Left renal cortex interstitium (tissue), 4 donors: ENCODE data around the gene PCDHGA1. TPM values are rescaled to one million over a fixed set of nuclear protein-coding genes. Genes with fewer than 3 reads are reported as not detected.
"Not testable (repeated sequence)": the region's sequence is repeated elsewhere in the genome, so short reads cannot be mapped to it uniquely, and the experiment has no call there.

Experiments
- DNase-seq, 4 donors: peaks; one replicate each; pipeline ENCODE4 v3.0.0-alpha.2; 2013; ENCODE audit warnings: low read depth in 4 of 4, low spot score in 2 of 4, missing footprints in 1 of 4
- polyA plus RNA-seq, 4 donors: library from polyadenylated mRNA; unstranded; fragments of 120-200 nt; gene quantifications; one replicate each; pipeline ENCODE4 v1.2.1, GENCODE V29; 2013; ENCODE audit not compliant: insufficient read length in 4 of 4

PCDHGA1 gene
- polyA plus RNA-seq: 1 to 10 TPM in 3 of 4 donors, under 1 TPM in 1; 0.93 to 1.0 (median 1.0) TPM

DNA sequence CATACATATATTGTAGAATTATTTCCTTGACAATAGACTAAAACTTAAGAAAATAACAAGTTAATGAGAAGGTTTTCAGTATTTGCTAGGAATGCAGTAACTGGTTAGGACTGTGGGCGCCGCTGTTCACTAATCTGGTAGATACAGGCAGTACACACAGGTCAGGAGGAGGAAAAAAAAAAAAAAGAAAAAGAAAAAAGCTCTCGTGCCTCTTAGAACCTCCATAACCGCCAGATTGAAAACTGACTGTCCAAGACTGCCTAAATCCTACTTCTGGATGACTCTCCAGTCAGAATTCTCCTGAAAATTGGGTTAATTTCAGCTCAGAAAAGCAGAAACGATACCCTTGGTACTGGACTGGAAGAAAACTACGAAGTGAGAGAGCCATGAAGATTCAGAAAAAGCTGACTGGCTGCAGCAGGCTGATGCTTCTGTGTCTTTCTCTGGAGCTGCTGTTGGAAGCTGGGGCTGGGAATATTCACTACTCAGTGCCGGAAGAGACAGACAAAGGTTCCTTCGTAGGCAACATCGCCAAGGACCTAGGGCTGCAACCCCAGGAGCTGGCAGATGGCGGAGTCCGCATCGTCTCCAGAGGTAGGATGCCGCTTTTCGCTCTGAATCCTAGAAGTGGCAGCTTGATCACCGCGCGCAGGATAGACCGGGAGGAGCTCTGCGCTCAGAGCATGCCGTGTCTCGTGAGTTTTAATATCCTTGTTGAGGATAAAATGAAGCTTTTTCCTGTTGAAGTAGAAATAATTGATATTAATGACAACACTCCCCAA is at the start of gene PCDHGA1:
PCDHGA1 (plus strand) TSS at position 216 of the 782 bp plus-strand sequence.
- no peak for DNase-seq

DNA sequence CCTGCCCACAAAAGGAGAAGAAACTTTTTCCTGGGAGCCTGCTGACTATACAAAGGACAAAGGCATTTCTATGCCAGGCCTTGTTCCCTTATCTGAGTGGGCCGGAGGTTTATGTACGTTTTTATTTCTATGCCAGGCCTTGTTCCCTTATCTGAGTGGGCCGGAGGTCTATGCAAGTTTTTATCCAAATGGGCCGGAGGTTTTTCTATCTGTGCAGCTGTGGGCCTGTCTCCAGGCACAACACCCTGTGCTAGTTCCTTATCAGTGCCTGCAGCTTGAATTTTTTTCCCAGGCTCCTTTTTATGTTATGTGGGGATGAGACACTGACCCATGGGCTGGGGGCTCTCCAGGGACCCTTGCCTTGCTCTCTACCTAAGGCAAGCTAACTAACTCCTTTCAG is 31.9 kb upstream of the PCDHGA1 start:
- no peak for DNase-seq

DNA sequence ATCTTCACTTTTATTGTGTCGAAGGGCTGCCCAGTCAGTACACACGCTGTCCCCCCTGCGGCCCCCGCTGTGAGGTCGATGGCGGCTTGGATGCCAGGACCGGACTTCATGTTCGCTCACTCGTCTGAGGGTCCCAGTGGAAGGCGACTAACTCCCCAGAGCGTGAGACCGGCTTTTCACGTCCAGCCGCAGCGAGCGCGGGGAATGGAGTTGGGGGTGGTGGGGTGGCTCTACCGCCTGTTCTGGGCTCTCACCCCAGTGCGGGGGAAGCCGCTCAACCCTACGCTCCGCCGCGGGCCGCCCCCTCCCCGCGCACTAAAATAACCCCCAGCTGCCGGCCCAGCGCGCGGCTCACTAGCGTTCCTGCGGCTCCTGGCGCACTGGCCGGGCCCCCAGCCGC is 26.6 kb upstream of the PCDHGA1 start, which contains the start of gene SLC25A2:
SLC25A2 (minus strand) TSS at position 294 of the 400 bp plus-strand sequence; CDS start at position 110, 184 bp downstream.
- no peak for DNase-seq

DNA sequence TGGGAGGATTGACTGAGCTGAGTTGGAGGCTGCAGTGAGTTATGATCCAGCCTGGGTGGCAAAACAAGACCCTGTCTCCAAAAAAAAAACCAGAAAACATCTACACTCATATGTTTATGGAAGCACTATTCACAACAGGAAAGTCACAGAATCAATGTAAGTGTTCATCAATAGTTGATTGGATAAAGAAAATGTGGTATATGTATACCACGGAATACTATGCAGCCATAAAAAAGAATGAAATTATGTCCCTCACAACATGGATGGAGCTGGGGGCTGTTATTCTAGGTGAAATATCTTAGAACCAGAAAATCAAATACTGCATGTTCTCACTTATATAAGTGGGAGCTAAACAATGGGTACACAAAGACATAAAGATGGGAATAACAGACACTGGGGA is 23.7 kb upstream of the PCDHGA1 start:
- DNase-seq: no peak

DNA sequence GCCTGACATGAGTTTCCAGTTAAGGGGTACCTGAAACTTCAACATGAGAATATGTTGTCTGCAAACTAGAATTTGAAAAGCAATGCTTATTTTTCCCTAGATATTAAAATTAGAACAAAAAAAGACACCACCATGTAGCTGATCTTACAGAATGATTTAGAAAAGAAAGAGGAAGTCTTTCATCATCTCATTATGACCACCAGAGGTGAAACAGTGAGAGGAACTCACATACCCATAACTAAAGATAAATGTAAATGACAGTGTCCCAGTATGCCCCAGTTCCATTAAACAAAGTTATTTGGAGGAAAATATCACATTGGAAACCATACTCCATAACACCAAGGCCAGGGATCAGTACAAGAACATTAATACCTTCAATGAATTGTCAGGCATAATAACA is 16.6 kb upstream of the PCDHGA1 start:
- no peak for DNase-seq

DNA sequence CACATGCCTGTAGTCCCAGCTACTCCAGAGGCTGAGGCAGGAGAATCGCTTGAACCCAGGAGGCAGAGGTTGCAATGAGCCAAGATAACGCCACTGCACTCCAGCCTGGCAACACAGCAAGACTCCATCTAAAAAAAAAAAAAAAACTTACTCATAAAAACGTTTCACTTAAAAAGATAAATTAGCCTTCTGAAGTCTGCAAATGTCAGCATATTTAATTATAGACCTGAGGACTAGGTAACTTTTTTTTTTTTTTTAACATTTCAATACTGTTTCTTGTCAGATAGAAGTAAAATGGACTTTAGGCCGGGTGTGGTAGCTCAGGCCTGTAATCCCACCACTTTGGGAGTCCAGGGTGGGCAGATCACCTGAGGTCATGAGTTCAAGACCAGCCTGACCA is 13.4 kb upstream of the PCDHGA1 start:
- not testable (repeated sequence) for DNase-seq

DNA sequence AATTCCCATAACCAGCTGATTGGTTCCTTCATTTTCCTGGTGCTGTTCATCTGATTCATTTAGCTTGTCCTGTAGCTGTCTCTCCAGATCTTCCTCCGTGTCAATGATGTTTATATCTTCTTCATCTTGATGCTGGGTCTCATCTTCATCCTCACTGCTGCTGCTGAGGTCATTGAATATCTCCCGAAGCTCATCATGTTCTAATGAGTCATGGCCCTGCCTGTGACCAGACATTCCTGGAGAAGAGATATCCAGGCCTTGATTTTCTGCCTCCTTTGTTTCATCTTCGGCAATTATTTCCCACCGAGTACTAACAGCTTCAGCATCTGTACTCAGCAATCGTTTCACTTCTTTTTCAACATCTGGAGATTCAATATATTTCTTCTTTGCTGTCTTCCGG is 11.1 kb upstream of the PCDHGA1 start:
- DNase-seq: no peak

DNA sequence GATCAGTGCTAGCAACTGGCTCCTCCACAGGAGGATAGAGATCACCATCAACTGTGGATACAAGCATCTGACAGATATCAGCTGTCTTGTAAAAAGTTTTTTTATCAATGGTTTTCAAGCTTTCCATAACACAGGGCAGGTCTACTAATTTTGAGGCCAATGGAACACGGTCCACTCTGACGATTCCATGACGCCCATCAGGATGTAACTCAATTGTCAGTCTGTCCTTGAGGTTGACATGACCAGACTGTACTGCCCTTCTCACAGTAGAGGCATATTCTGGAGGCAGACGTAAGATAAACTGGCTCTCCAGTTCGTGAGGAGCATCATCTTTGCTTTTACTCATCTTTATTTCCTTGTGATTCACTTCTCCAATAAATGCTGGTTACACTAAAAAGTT is 10.6 kb upstream of the PCDHGA1 start:
- DNase-seq: no peak

DNA sequence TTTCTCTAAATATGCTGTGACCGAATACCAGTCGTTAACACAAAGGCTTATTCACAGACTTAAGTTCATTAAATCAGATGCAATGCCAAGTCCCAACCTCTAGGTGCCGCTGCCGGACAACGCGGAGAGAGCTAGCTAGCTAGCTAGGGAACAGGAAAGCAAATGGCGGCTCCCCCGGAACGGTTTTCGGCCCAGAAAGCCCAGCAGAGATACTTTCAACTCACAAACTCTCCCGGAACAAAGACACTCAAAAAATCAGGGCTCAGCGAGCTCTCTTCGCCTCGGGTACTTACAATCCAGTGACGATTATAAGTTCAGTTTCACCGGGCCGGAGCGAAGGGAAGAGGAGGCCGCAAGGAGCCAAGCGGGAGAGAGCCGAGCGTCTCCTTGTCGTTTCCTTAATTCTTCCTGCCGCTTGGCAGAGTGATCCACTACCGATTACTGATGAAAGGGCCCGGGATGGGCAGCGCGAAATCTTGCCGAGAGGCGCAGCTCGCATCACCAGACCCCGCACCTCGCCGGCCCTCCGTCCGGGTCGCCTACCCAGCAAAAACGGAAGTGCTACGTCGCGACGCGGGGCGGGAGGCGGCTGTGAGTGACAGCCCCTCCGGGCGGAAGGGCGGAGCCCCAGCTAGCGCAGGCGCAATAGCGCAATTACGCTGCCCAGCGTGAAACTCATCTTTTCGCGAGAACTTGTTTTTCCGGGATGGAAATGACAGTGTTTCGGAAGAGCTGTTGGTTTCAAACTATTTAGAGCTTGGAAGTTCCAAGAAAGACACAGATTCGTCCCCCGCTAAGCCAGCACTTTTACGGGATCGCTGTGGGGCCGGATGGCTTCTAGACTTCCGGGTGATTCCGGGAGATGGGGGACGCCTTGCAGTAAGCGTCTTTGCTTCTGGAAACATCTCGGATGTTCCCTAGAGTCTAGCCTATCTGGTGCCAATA is 9.8 kb upstream of the PCDHGA1 start, which contains the start of gene TAF7:
TAF7 (minus strand) TSS at position 560 of the 945 bp plus-strand sequence. CDS start 740 bp downstream, outside the sequence.
- peak; percentile 90 to 93 (median 91) for DNase-seq

DNA sequence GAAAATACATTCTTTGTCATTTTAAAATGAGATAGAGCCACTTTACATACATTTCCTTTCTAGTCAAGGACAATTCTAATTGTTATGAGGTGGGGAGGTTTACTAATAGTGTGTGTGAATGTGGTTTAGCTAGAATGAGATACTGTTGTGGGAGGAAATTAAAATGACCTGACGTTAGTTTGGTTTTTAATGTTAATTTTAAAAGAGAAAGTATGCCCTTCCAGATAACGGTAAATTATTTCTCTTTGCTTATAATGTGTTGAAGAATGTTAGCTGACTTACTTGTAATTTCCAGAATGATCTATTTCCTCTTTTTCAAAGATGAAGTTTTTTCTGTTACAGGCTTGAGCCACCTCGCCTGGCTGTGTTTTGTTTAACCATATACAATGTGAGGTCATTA is 8.1 kb upstream of the PCDHGA1 start:
- DNase-seq: no peak

DNA sequence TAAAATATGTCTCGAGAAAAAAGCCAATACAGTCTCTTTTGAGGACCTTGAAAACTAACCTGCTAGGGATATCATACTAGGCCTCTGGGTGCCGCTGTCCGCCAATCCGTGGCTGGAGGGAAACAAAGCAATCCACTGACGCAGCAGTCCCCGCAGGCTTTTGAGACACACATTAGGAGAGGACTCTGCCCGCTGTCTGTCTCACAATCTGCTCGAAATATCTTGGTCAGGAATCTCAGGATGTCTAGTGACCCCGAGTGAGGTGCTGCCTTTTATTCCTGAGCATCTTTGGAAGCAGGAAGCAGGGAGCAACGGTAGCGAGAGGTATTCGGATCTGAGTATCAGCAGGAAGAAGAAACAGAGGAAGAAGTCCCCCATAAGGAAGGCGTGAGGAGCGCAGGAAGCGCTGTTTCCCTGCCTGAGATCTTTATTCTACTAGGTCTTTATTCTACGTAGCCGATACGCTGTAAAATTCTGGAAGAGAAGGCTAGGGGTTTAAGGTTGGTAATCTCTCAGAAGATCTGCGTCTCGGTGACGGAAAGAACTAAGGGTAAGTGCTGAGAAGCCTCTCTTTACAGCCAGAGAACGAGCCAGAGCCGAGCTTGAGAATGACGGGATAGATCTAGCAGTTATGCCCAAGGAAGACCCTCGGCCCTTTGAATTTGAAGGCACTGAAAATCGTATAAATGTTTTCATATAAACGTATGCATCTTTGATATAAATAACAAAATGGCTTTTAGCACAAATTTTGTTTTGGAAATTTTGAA is 4.0 kb upstream of the PCDHGA1 start:
- DNase-seq: peak in 1 of 4 donors; percentile 26

DNA sequence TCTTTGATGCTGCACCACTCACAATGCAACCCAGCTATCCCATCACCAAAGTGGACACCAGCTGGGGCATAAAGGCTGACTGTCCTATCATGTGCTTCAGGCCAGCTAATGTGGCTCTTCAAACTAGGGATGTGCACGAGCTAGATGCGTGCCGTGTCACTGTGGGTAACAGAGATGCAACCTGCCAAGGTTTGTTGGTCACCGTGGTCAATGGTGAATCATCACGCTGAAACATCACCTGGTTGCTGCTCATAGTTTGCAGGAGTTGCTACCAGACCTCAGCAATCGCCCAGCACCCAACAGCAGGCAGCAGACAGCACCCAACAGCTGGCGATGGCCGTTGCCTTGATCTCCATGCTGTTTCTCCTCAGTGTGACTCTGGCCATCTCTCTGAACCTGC is 2.1 kb upstream of the PCDHGA1 start:
- no peak for DNase-seq

DNA sequence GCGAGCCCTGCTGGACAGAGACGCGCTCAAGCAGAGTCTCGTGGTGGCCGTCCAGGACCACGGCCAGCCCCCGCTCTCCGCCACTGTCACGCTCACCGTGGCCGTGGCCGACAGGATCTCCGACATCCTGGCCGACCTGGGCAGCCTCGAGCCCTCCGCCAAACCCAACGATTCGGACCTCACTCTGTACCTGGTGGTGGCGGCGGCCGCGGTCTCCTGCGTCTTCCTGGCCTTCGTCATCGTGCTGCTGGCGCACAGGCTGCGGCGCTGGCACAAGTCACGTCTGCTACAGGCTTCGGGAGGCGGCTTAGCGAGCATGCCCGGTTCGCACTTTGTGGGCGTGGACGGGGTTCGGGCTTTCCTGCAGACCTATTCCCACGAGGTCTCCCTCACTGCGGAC is 2.3 kb downstream of the PCDHGA1 start:
- DNase-seq: not testable (repeated sequence)

DNA sequence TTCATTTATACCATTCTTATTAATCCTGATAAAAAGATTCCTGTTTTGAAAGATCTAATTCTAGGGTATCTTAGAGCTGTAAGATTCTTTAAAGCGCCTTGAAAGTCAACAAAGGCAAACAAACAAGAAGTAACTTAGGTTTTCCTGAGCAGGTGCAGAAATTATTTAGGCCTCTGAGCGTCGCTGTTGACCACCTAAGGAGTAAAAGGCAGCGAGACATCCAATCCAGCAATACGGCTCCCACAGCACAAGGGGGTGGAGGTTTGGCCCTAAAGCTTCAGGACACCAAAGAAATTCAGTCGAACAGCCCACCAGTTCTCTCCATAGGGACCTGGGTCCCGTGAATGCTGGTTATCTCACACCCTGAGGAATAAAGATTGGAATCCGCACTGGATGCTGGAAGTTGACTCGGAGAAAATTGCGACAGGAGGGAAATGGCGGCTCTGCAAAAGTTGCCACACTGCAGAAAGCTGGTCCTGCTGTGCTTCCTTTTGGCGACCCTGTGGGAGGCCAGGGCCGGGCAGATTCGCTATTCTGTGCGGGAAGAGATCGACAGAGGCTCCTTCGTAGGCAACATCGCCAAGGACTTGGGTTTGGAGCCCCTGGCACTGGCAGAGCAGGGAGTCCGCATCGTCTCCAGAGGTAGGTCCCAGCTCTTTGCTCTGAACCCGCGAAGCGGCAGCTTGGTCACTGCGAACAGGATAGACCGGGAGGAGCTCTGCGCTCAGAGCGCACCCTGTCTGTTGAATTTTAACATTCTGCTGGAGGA is 8.4 kb downstream of the PCDHGA1 start, which contains the start of gene PCDHGA2:
PCDHGA2 (plus strand) TSS at position 223 of the 769 bp plus-strand sequence.
- DNase-seq: no peak

DNA sequence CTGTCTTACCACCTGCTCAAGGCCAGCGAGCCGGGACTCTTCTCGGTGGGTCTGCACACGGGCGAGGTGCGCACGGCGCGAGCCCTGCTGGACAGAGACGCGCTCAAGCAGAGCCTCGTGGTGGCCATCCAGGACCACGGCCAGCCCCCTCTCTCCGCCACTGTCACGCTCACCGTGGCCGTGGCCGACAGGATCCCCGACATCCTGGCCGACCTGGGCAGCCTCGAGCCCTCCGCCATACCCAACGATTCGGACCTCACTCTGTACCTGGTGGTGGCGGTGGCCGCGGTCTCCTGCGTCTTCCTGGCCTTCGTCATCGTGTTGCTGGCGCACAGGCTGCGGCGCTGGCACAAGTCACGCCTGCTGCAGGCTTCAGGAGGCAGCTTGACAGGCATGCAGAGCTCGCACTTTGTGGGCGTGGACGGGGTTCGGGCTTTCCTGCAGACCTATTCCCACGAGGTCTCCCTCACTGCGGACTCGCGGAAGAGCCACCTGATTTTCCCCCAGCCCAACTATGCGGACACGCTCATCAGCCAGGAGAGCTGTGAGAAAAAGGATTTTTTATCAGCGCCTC is 10.6 kb downstream of the PCDHGA1 start:
- DNase-seq: not testable (repeated sequence)

DNA sequence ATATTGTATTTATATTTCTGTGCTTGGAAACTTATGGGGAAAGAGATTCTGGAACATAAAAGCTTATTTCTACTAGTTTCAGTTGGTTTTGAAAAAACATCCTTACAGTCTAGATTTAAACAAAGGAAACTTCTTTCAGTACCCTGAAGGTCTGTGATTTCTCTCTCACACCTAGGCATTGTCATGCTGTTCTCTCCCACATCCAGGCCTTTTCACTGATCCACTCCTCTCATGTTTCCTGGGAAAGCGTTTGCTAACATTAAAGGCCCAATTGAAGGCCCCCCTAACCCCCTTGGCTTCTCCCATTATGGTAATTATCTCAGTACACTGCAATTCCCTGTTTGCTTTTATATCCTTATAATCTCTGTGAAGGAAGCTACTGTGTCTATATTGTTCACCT is 12.5 kb downstream of the PCDHGA1 start:
- DNase-seq: no peak

DNA sequence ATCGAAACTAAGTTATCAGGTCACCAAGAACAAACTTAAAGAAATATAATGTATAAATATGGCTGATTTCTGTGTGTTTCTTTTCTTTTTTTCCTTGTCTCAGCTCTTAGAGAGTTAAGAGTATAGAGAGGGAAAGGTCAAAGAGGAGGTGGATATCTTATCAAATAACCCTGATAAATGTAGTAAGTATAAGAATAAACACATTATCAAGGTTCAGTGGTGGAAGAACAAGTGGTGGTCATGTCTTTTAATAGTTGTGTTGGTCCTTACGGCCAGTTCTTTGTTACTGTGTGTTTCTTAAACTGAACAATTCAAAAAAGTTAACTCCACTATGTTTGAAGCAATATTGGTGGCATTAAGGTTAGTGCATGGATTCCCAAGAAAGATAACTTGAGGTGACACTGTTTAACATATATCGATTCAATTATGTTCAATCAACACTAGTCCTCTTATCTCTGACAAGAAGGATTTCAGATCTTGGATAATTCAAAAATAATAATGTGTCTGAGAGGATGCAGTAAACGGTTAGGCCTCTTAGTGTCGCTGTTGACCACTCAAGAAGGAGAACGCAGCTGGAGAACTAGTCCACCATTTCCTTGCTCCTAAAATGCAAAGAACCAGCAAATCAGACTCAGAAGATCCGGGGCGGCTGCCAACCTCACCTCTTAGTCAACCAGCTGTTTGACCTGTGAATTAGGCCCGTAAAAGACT is 13.1 kb downstream of the PCDHGA1 start, which contains the start of gene PCDHGA3:
PCDHGA3 (plus strand) TSS at position 588 of the 711 bp plus-strand sequence. CDS start 205 bp downstream, outside the sequence.
- DNase-seq: no peak

DNA sequence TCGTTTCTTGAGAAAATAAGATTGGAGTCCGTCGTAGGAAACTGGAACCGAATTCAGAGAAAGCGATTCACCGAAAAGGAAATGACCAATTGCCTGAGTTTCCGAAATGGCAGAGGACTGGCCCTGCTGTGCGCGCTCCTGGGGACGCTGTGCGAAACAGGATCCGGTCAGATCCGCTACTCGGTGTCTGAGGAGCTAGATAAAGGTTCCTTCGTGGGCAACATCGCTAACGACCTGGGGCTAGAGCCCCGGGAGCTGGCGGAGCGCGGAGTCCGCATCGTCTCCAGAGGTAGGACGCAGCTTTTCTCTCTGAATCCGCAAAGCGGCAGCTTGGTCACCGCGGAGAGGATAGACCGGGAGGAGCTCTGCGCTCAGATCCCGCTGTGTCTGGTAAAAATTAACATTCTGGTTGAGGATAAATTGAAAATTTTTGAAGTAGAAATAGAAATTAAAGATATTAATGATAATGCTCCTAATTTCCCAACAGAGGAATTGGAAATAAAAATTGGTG is 13.7 kb downstream of the PCDHGA1 start:
- no peak for DNase-seq
